AG04449 (cell line): ENCODE results near the gene NNAT.

ENCODE experiments used
- CTCF ChIA-PET: fragments of 350-600 bp; formaldehyde crosslinking; extraction: SDS; loops from one replicate; lab custom pipeline; 2021; ENCODE audit warnings: antibody characterized with exemption; lab: Yijun Ruan, JAX
- POLR2A ChIA-PET: fragments of 400-600, 350-600 bp; formaldehyde crosslinking; extraction: SDS; loops from one replicate; lab custom pipeline; 2020; ENCODE audit warnings: antibody characterized with exemption, inconsistent platforms; lab: Yijun Ruan, JAX
- DNase-seq: peaks from one replicate; pipeline ENCODE4 v3.0.0-alpha.2; 2010; ENCODE audit warnings: low read depth, low spot score
- H3K4me3 ChIP-seq: 2 replicates; pipeline ENCODE4 v1.5.1; 2011; ENCODE audit warnings: low read depth, mild to moderate bottlenecking, control low read depth, low read length
- TF ChIP-seq, protein P1 (sequence below): IDR thresholded peaks from one replicate; pipeline ENCODE4 v1.5.1; 2011; ENCODE audit warnings: mild to moderate bottlenecking, moderate library complexity, low read length, control low read depth, inconsistent platforms; ENCODE audit not compliant: insufficient read depth; ENCODE audit errors: missing control alignments

NNAT gene

DNA sequence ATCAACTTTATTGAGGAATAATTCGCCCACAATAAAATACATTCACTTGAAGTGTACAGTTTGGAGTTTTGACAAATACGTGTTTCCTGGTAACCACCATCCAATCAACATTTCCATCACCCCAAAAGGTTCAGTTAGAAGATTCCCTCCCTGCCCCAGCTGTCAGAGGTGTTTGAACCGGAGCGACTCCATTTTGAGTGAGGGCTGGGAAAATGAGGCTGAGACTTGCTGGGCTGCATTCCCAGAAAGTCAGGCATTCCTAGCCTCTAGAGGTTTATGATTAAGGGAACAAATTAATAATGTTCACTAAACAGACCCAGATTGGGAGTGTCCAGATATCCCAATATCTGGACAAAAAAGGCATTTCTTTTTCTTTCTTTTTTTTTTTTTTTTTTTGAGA, 39.6 kb downstream of the NNAT start:
- POLR2A ChIA-PET = no interaction called here
- no peak for DNase-seq
- no peak overlapping the region for H3K4me3 ChIP-seq
- CTCF ChIA-PET = interaction anchor here (9.3 kb wide), 1 partner anchor 659 kb away, joined by 165 read pairs; no protein-coding TSS in a partner anchor
- TF ChIP-seq, protein P1, sequence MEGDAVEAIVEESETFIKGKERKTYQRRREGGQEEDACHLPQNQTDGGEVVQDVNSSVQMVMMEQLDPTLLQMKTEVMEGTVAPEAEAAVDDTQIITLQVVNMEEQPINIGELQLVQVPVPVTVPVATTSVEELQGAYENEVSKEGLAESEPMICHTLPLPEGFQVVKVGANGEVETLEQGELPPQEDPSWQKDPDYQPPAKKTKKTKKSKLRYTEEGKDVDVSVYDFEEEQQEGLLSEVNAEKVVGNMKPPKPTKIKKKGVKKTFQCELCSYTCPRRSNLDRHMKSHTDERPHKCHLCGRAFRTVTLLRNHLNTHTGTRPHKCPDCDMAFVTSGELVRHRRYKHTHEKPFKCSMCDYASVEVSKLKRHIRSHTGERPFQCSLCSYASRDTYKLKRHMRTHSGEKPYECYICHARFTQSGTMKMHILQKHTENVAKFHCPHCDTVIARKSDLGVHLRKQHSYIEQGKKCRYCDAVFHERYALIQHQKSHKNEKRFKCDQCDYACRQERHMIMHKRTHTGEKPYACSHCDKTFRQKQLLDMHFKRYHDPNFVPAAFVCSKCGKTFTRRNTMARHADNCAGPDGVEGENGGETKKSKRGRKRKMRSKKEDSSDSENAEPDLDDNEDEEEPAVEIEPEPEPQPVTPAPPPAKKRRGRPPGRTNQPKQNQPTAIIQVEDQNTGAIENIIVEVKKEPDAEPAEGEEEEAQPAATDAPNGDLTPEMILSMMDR = no peak

DNA sequence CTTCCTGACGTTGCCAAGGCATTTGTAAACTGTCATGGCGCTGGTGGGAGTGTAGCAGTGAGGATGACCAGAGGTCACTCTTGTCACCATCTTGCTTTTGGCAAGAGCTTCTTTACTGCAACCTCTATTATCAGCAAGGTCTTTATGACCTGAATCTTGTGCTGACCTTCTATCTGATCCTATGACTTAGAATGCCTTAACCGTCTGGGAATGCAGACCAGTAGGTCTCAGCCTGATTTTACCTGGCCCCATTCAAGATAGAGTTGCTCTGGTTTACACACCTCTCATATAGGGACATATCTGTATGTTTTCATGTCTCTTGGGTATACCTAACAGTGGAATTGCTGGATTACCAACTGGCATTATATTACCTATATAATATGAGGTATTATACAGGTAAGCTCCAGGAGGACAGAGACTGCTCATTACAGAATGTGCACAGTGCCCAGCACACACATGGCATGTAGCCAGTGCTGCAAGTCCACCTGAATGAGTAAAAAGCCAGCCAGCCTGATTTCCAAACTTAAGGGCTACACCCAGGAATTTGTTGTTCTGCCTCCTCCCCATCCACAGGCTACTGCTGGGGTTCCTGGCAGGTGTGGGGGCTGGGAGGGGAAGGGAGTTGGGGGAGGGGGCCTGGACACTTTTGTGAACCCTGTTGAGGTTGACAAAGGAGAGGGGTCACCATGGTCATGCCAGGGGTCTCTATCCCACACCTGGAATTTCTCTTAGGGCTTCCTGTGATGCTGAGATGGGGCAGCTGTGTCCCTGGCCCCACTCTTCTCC, 41.8 kb downstream of the NNAT start:
- no peak for DNase-seq
- POLR2A ChIA-PET = no interaction called here
- H3K4me3 ChIP-seq = no peak overlapping the region
- CTCF ChIA-PET = interaction anchor here (0.7 to 9.3 kb wide), 13 partner anchors 8 to 838 kb away, joined by 3 to 165 read pairs (median 12); no protein-coding TSS in a partner anchor
- TF ChIP-seq, protein P1 = no peak

DNA sequence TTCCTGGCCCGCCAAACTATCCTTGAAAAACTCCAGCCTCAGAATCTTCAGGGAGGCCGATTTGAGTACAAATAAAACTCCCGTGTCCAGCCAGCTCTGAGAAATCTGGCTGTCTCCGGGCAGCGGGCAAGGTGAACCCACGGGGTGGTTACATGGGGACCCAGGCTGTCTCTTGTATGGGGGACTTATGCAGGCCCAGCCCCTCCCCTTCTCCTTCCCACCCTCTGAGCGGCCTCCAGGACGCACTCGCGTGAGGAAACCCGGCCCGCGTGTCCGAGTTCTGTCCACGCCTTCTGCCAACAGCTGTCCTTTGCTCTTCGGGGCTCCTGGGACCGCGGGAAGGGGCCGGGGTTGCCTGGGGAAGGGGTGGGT, 43.0 kb downstream of the NNAT start:
- CTCF ChIA-PET = interaction anchor here (0.6 to 9.3 kb wide), 72 partner anchors 9 to 848 kb away, joined by 3 to 165 read pairs (median 4); no protein-coding TSS in a partner anchor
- no peak overlapping the region for H3K4me3 ChIP-seq
- POLR2A ChIA-PET = no interaction called here

DNA sequence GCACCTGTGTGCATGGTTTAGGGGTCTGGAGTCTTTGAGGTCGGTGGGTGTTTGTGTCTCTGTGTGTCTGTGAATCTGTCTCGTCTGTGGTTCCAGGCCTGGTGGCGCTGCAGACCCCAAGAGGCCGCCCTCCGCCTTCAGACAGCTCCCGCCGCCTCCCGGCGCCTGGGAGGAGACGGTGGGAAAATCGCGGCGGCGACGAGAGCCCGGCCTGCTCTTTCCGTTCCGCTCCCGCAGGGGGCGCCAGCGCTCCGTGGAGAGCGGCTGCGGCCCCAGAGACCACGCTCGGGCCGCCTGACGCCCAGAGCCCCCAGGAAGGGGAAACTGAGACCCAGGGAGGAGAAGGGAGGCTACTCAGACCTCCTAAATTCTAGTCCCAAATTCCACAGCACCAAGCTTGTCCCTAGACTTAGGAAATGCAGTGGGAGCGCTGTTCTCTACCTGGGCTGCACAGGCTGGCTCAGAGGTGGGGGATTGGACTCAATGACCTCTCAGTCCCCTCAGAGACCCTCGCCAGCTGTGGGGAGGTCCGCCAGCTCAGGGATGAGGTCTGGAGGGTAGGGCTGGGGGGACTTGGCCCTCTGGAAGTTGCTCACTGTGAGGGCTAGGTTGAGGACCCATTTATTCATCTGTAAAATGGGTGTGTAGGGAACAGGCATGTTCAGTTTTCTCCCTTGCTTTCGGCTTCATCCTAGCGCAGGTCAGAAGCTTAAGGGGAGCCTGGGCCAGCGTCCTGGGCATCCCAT, 43.5 kb downstream of the NNAT start:
- TF ChIP-seq, protein P1 = peak; percentile 97
- POLR2A ChIA-PET = no interaction called here
- CTCF ChIA-PET = interaction anchor here (0.6 to 9.3 kb wide), 79 partner anchors 9 to 848 kb away, joined by 3 to 165 read pairs (median 4); no protein-coding TSS in a partner anchor
- H3K4me3 ChIP-seq = no peak overlapping the region
- DNase-seq = no peak

More for the DNA sequence above, 43.0 kb downstream of the NNAT start:
- TF ChIP-seq, protein P1 = no peak
- no peak for DNase-seq

DNA sequence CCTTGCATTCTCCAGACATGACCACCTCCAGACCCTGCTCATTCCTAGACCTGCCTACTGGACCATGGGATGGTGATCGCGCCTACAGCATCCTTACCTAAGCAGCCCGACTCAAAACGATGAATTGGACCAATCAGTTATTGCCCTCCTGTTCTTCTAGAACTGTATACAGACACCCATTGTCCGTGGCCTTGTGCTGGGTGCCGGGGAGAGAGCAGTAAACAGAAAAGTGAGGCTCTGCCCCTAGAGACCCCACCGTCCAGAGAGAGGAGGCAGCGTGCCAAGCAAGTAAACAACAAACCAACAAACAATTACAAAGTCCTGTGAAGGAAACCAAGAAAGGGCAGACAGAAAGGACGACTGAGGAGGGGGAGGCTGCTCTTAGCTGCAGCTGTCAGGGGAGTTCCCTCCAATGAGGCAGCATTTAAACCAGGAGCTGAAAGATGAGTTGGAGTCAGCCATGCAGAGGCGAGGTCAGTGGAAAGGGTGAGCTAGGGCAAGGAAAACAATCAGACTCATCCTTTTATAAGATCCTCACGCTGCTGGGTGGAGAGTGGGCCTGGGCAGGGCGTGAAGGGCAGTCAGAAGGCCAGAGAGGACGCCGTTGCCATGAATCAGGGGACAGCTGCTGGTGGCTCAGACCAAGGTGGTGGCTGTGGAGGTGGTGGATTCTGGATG, 44.2 kb downstream of the NNAT start:
- CTCF ChIA-PET = interaction anchor here (0.5 to 9.3 kb wide), 58 partner anchors 8 to 843 kb away, joined by 3 to 165 read pairs (median 4); no protein-coding TSS in a partner anchor
- TF ChIP-seq, protein P1 = no peak
- DNase-seq = no peak
- POLR2A ChIA-PET = no interaction called here
- H3K4me3 ChIP-seq = no peak overlapping the region
